Stimulated activated naive CD8-positive, alpha-beta T cell treated with anti-CD3 and anti-CD28 coated beads, Interleukin-15, amount 100 ng/mL, for 72 hours (primary cell): Measurements from ENCODE around the gene UGT1A10.
A peak's percentile ranks its signal among the peaks of the same experiment; 100 is the strongest.

ENCODE experiments used
- ATAC-seq: fragments of 150-1000 bp; cut with Tn5 transposase; 2 replicates; pipeline ENCODE4 v1.10.0; 2021; ENCODE audit warnings: mild to moderate bottlenecking, moderate library complexity
- DNase-seq, 2 donors: peaks; one replicate each; pipeline ENCODE4 v3.0.0; 2021 to 2022
- H3K27ac Mint-ChIP-seq, 2 donors: one replicate each; pipeline ENCODE4 v1.8.0; 2022; ENCODE audit warnings: mild to moderate bottlenecking in 2 of 2, mixed read lengths in 2 of 2, moderate library complexity in 2 of 2
- H3K27me3 Mint-ChIP-seq: one replicate; pipeline ENCODE4 v1.8.0; 2022; ENCODE audit warnings: mixed read lengths
- H3K4me1 Mint-ChIP-seq: one replicate; pipeline ENCODE4 v1.8.0; 2022; ENCODE audit warnings: mild to moderate bottlenecking, mixed read lengths
- H3K4me3 Mint-ChIP-seq, 2 donors: one replicate each; pipeline ENCODE4 v1.8.0; 2022; ENCODE audit warnings: mild to moderate bottlenecking in 2 of 2, mixed read lengths in 2 of 2, moderate library complexity in 1 of 2
- H3K9me3 Mint-ChIP-seq, 2 donors: one replicate each; pipeline ENCODE4 v1.8.0; 2022; ENCODE audit warnings: mixed read lengths in 2 of 2

UGT1A10 gene

GRCh38 chr2:233807215-233807865, 171.1 kb downstream of the UGT1A10 start:
- peaks cover 36% of the 10 kb centered on the region for H3K27me3 Mint-ChIP-seq
- H3K4me3 Mint-ChIP-seq, result no peak overlapping the region
- H3K4me1 Mint-ChIP-seq, result no peaks in the 10 kb centered on the region
- no peaks in the 10 kb centered on the region for H3K9me3 Mint-ChIP-seq
- ATAC-seq (no peak), DNase-seq (no peak)
- H3K27ac Mint-ChIP-seq, result no peak overlapping the region

- Mint-ChIP-seq H3K4me3 (no peak overlapping the region), H3K27me3 (peaks cover 27% of the 10 kb centered on the region)
These were observed 172.0 kb downstream of the UGT1A10 start for GRCh38 chr2:233807966-233808935.

GRCh38 chr2:233810385-233810784, 174.1 kb downstream of the UGT1A10 start:
- no peak overlapping the region for H3K4me3 Mint-ChIP-seq
- H3K4me1 Mint-ChIP-seq, result no peaks in the 10 kb centered on the region
- H3K27ac Mint-ChIP-seq, result no peak overlapping the region
- no peak for DNase-seq
- H3K9me3 Mint-ChIP-seq, result no peaks in the 10 kb centered on the region
- ATAC-seq, result no peak
- H3K27me3 Mint-ChIP-seq, result peaks cover 8% of the 10 kb centered on the region

More at GRCh38 chr2:233807966-233808935, 172.0 kb downstream of the UGT1A10 start:
- no peak overlapping the region for H3K27ac Mint-ChIP-seq
- ATAC-seq, result no peak
- DNase-seq, result no peak
- no peaks in the 10 kb centered on the region for H3K4me1 Mint-ChIP-seq
- no peaks in the 10 kb centered on the region for H3K9me3 Mint-ChIP-seq

- no peak for DNase-seq
- H3K4me1 Mint-ChIP-seq, result no peaks in the 10 kb centered on the region
- no peak overlapping the region for H3K4me3 Mint-ChIP-seq
- H3K27me3 Mint-ChIP-seq, result peaks cover 15% of the 10 kb centered on the region
- no peaks in the 10 kb centered on the region for H3K9me3 Mint-ChIP-seq
- ATAC-seq, result no peak
- no peak overlapping the region for H3K27ac Mint-ChIP-seq
These were observed 174.8 kb downstream of the UGT1A10 start for GRCh38 chr2:233811087-233811486.

- H3K27me3 Mint-ChIP-seq, result peaks cover 22% of the 10 kb centered on the region
- no peak overlapping the region for H3K4me3 Mint-ChIP-seq
- no peaks in the 10 kb centered on the region for H3K9me3 Mint-ChIP-seq
- no peak for DNase-seq
- no peak overlapping the region for H3K27ac Mint-ChIP-seq
- H3K4me1 Mint-ChIP-seq, result no peaks in the 10 kb centered on the region
- ATAC-seq, result no peak
These were observed 175.5 kb downstream of the UGT1A10 start for GRCh38 chr2:233811732-233812131.

GRCh38 chr2:233813236-233814055, 177.2 kb downstream of the UGT1A10 start:
- H3K27me3 Mint-ChIP-seq, result peaks cover 29% of the 10 kb centered on the region

GRCh38 chr2:233814056-233814835, 178.0 kb downstream of the UGT1A10 start:
- ATAC-seq (no peak), DNase-seq (no peak)
- no peak overlapping the region for H3K27ac Mint-ChIP-seq
- no peak overlapping the region for H3K4me3 Mint-ChIP-seq
- no peaks in the 10 kb centered on the region for H3K9me3 Mint-ChIP-seq
- H3K4me1 Mint-ChIP-seq, result peaks cover 6% of the 10 kb centered on the region
- peaks cover 29% of the 10 kb centered on the region for H3K27me3 Mint-ChIP-seq

More at GRCh38 chr2:233813236-233814055, 177.2 kb downstream of the UGT1A10 start:
- no peak for DNase-seq
- Mint-ChIP-seq H3K9me3 (no peaks in the 10 kb centered on the region), H3K4me3 (no peak overlapping the region), H3K4me1 (peaks cover 6% of the 10 kb centered on the region), H3K27ac (no peak overlapping the region)
- no peak for ATAC-seq

- peaks cover 29% of the 10 kb centered on the region for H3K27me3 Mint-ChIP-seq
- H3K9me3 Mint-ChIP-seq, result no peaks in the 10 kb centered on the region
- no peak overlapping the region for H3K27ac Mint-ChIP-seq
- no peak overlapping the region for H3K4me3 Mint-ChIP-seq
- DNase-seq (no peak), ATAC-seq (no peak)
- H3K4me1 Mint-ChIP-seq, result peaks cover 6% of the 10 kb centered on the region
These were observed 179.6 kb downstream of the UGT1A10 start for GRCh38 chr2:233815861-233816260.

- Mint-ChIP-seq H3K27me3 (peaks cover 29% of the 10 kb centered on the region), H3K27ac (peak overlapping the region in 1 of 2 donors; percentile 28), H3K4me3 (no peak overlapping the region), H3K4me1 (peaks cover 6% of the 10 kb centered on the region), H3K9me3 (no peaks in the 10 kb centered on the region)
- ATAC-seq, result no peak
- DNase-seq, result no peak
These were observed 180.1 kb downstream of the UGT1A10 start for GRCh38 chr2:233816334-233816733.

- H3K27me3 Mint-ChIP-seq, result peaks cover 27% of the 10 kb centered on the region
- no peak overlapping the region for H3K4me3 Mint-ChIP-seq
- no peak overlapping the region for H3K27ac Mint-ChIP-seq
- ATAC-seq (no peak), DNase-seq (no peak)
- H3K9me3 Mint-ChIP-seq, result no peaks in the 10 kb centered on the region
- peaks cover 6% of the 10 kb centered on the region for H3K4me1 Mint-ChIP-seq
These were observed 180.5 kb downstream of the UGT1A10 start for GRCh38 chr2:233816771-233817170.

- H3K4me1 Mint-ChIP-seq, result peaks cover 6% of the 10 kb centered on the region
- DNase-seq (no peak), ATAC-seq (no peak)
- peaks cover 23% of the 10 kb centered on the region for H3K27me3 Mint-ChIP-seq
- H3K4me3 Mint-ChIP-seq, result no peak overlapping the region
- H3K9me3 Mint-ChIP-seq, result no peaks in the 10 kb centered on the region
- no peak overlapping the region for H3K27ac Mint-ChIP-seq
These were observed 181.2 kb downstream of the UGT1A10 start for GRCh38 chr2:233817361-233817911.

- ATAC-seq (no peak), DNase-seq (no peak)
- peak overlapping the region in 1 of 2 donors; percentile 91 for H3K27ac Mint-ChIP-seq
- no peak overlapping the region for H3K4me3 Mint-ChIP-seq
- H3K9me3 Mint-ChIP-seq, result no peaks in the 10 kb centered on the region
- peaks cover 23% of the 10 kb centered on the region for H3K27me3 Mint-ChIP-seq
- H3K4me1 Mint-ChIP-seq, result peaks cover 6% of the 10 kb centered on the region
These were observed 181.9 kb downstream of the UGT1A10 start for GRCh38 chr2:233817995-233818638.

GRCh38 chr2:233818639-233819621, 182.7 kb downstream of the UGT1A10 start:
- no peak overlapping the region for H3K27ac Mint-ChIP-seq
- no peak overlapping the region for H3K4me3 Mint-ChIP-seq
- ATAC-seq (no peak), DNase-seq (no peak)
- H3K27me3 Mint-ChIP-seq, result peaks cover 23% of the 10 kb centered on the region
- no peaks in the 10 kb centered on the region for H3K9me3 Mint-ChIP-seq
- H3K4me1 Mint-ChIP-seq, result peaks cover 6% of the 10 kb centered on the region
